DOHH2 (cell line): ENCODE measurements around the gene PLSCR4.

Experiments used
- EZH2phosphoT487 ChIP-seq: fragments of 200-600 bp; sonication (generic); IDR thresholded peaks from 2 replicates; pipeline ENCODE4 v1.6.1; 2017; ENCODE audit warnings: borderline replicate concordance, mild to moderate bottlenecking, antibody characterized with exemption, low read length, moderate library complexity, mixed read lengths
- TF ChIP-seq, protein P1 (sequence below): fragments of 200-600 bp; sonication (generic); IDR thresholded peaks from one replicate; pipeline ENCODE4 v1.5.1; 2014; ENCODE audit warnings: antibody characterized with exemption, mild to moderate bottlenecking, low read depth, low read length; ENCODE audit not compliant: poor library complexity, severe bottlenecking

- TF ChIP-seq, protein P1, sequence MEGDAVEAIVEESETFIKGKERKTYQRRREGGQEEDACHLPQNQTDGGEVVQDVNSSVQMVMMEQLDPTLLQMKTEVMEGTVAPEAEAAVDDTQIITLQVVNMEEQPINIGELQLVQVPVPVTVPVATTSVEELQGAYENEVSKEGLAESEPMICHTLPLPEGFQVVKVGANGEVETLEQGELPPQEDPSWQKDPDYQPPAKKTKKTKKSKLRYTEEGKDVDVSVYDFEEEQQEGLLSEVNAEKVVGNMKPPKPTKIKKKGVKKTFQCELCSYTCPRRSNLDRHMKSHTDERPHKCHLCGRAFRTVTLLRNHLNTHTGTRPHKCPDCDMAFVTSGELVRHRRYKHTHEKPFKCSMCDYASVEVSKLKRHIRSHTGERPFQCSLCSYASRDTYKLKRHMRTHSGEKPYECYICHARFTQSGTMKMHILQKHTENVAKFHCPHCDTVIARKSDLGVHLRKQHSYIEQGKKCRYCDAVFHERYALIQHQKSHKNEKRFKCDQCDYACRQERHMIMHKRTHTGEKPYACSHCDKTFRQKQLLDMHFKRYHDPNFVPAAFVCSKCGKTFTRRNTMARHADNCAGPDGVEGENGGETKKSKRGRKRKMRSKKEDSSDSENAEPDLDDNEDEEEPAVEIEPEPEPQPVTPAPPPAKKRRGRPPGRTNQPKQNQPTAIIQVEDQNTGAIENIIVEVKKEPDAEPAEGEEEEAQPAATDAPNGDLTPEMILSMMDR: no peak
- TF ChIP-seq EZH2phosphoT487: no peak
These were observed 88.3 kb downstream of the PLSCR4 start for GRCh38 chr3:146162561-146162960.
